HL-60 (cell line): ENCODE measurements around the gene ALDH1B1.

Experiments
- GABPA ChIP-seq: IDR thresholded peaks from 2 replicates; pipeline ENCODE4 v1.6.1; 2012; ENCODE audit warnings: low read depth
- POLR2AphosphoS5 ChIP-seq: IDR thresholded peaks from 2 replicates; pipeline ENCODE4 v1.6.1; 2012; ENCODE audit warnings: low read depth
- TF ChIP-seq, protein P1 (sequence below): IDR thresholded peaks from one replicate; pipeline ENCODE4 v1.5.1; 2011; ENCODE audit warnings: low read length, control low read depth, inconsistent platforms; ENCODE audit not compliant: insufficient read depth
- TF ChIP-seq, protein P2 (sequence below): IDR thresholded peaks from 2 replicates; pipeline ENCODE4 v1.6.1; 2012; ENCODE audit warnings: low read depth; ENCODE audit not compliant: insufficient replicate concordance

DNA sequence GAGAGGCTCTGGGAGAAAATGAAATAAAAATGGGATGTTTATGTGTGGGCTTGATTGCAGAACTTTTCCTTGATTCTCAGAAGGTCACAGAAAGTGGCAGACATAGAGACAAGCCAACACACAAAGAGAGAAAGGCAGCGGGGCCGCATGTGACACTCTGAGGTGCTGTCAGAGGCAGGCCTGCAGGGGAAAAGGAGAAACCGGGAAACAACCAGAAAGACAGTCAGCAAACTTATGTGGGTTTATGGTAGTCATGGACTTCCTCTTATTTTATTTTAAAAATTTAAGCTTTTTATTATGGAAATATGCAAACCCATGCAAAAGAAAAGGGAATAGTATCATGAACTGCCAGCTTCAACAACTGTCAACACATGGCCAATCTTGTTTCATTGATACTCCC, 48.0 kb downstream of the ALDH1B1 start:
- TF ChIP-seq, protein P1, sequence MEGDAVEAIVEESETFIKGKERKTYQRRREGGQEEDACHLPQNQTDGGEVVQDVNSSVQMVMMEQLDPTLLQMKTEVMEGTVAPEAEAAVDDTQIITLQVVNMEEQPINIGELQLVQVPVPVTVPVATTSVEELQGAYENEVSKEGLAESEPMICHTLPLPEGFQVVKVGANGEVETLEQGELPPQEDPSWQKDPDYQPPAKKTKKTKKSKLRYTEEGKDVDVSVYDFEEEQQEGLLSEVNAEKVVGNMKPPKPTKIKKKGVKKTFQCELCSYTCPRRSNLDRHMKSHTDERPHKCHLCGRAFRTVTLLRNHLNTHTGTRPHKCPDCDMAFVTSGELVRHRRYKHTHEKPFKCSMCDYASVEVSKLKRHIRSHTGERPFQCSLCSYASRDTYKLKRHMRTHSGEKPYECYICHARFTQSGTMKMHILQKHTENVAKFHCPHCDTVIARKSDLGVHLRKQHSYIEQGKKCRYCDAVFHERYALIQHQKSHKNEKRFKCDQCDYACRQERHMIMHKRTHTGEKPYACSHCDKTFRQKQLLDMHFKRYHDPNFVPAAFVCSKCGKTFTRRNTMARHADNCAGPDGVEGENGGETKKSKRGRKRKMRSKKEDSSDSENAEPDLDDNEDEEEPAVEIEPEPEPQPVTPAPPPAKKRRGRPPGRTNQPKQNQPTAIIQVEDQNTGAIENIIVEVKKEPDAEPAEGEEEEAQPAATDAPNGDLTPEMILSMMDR, result no peak
- TF ChIP-seq POLR2AphosphoS5 (no peak), GABPA (no peak)
- TF ChIP-seq, protein P2, sequence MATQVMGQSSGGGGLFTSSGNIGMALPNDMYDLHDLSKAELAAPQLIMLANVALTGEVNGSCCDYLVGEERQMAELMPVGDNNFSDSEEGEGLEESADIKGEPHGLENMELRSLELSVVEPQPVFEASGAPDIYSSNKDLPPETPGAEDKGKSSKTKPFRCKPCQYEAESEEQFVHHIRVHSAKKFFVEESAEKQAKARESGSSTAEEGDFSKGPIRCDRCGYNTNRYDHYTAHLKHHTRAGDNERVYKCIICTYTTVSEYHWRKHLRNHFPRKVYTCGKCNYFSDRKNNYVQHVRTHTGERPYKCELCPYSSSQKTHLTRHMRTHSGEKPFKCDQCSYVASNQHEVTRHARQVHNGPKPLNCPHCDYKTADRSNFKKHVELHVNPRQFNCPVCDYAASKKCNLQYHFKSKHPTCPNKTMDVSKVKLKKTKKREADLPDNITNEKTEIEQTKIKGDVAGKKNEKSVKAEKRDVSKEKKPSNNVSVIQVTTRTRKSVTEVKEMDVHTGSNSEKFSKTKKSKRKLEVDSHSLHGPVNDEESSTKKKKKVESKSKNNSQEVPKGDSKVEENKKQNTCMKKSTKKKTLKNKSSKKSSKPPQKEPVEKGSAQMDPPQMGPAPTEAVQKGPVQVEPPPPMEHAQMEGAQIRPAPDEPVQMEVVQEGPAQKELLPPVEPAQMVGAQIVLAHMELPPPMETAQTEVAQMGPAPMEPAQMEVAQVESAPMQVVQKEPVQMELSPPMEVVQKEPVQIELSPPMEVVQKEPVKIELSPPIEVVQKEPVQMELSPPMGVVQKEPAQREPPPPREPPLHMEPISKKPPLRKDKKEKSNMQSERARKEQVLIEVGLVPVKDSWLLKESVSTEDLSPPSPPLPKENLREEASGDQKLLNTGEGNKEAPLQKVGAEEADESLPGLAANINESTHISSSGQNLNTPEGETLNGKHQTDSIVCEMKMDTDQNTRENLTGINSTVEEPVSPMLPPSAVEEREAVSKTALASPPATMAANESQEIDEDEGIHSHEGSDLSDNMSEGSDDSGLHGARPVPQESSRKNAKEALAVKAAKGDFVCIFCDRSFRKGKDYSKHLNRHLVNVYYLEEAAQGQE, result no peak
